ENCODE data around the gene CTBP2. TPM values are rescaled to one million over a fixed set of nuclear protein-coding genes. Genes with fewer than 3 reads are reported as not detected.

Gene CTBP2
- total RNA-seq, 1 experiment from 2014 or later = 212 TPM

DNA sequence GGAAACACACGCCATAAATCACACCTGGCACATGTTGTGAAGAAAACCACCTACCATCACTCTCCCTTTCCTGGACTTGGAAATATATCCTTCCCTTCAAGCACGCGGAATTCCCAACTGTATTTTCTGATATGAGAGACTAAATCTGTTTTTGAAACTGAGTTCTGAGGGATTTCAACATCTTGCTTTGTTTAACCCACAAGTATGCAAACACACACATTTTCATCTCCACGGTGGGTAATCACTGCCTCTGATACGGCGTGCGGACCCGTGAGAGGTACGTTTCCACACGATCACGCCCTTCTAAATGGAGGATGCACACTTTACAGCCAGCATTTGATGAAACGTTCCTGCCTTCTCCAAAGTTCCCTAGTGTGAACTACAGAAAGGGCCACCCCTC, 135.0 kb downstream of the CTBP2 start:
- Histone ChIP-seq H3K79me1 (ENCODE audit: insufficient read depth, low read depth, low read length, poor library complexity, severe bottlenecking) (peaks cover 7% of the 10 kb centered on the region), H3K23ac (ENCODE audit: insufficient read length, low read depth, low read length) (no peak overlapping the region), H2AK5ac (ENCODE audit: insufficient read length, low read length) (no peak overlapping the region), H3K4me2 (ENCODE audit: insufficient read depth, insufficient read length, low read length) (no peak overlapping the region), H3T11ph (ENCODE audit: low read length) (no peak overlapping the region), H3K23me2 (ENCODE audit: insufficient read length, low read depth, low read length, poor library complexity, severe bottlenecking) (no peaks in the 10 kb centered on the region), H2AFZ (ENCODE audit: low read length) (no peak overlapping the region), H2BK120ac (ENCODE audit: low read depth, low read length, poor library complexity, severe bottlenecking) (no peak overlapping the region), H2BK12ac (ENCODE audit: insufficient read length, low read depth, low read length) (no peak overlapping the region), H2BK20ac (ENCODE audit: low read depth, low read length, poor library complexity, severe bottlenecking) (no peak overlapping the region), H2BK5ac (ENCODE audit: insufficient read length, low read length) (no peak overlapping the region), H4K20me1 (ENCODE audit: control insufficient read depth, insufficient read depth, insufficient read length) (no peaks in the 10 kb centered on the region), H3K9me3 (ENCODE audit: control insufficient read depth, low read depth, low read length) (no peaks in the 10 kb centered on the region), H2BK15ac (ENCODE audit: low read depth, low read length) (no peak overlapping the region), H4K5ac (ENCODE audit: insufficient read length, low read depth, low read length) (no peak overlapping the region), H3K9ac (ENCODE audit: extremely low read depth, insufficient read length, low read length) (no peak overlapping the region), H3K4me1 (ENCODE audit: insufficient read depth, low read length) (no peaks in the 10 kb centered on the region; the same call in 1 of the 2 replicates), H3K56ac (ENCODE audit: insufficient read length, low read depth, low read length) (no peak overlapping the region), H3K4ac (ENCODE audit: low read depth, low read length) (no peak overlapping the region), H3K79me2 (ENCODE audit: insufficient read depth, low read length) (peaks cover 46% of the 10 kb centered on the region; the same call in 1 of the 2 replicates), H3K27ac (ENCODE audit: insufficient read length, low read depth, low read length) (no peak overlapping the region), H3K27me3 (ENCODE audit: insufficient read depth, low read length) (no peaks in the 10 kb centered on the region), H3K14ac (ENCODE audit: insufficient read depth, low read length) (no peak overlapping the region), H4K91ac (ENCODE audit: insufficient read length, low read depth, low read length) (no peak overlapping the region), H3K18ac (ENCODE audit: insufficient read length, low read depth, low read length) (no peak overlapping the region), H4K8ac (replicated peaks; ENCODE audit: insufficient read length, low read depth, low read length) (no peak overlapping the region)
- no CpG with 5 or more reads among the region's 12 CpGs for WGBS (ENCODE audit: extremely low coverage, insufficient read length, low lambda C conversion rate)
- no peak overlapping the region; a peak in 1 of 5 replicates for H3K4me3 Mint-ChIP-seq
- H3K27me3 Mint-ChIP-seq (ENCODE audit: low read depth) = peaks cover 4% of the 10 kb centered on the region
- no peak for DNase-seq
- peaks cover 11 to 12% of the 10 kb centered on the region in 2 experiments; a peak in 4 of 5 replicates for H3K9me3 Mint-ChIP-seq
- H3K27ac Mint-ChIP-seq = peak overlapping the region in 2 of 3 experiments; percentile 84 to 92; a peak in 3 of 7 replicates
- H3K4me1 Mint-ChIP-seq = peaks cover 25 to 42% of the 10 kb centered on the region in 2 experiments
- H3K36me3 Mint-ChIP-seq (ENCODE audit: insufficient read depth in 1 of 3, low read depth in 3 of 3) = peaks cover 56 to 78% (median 77%) of the 10 kb centered on the region in 3 experiments
- TF ChIP-seq, protein P1, sequence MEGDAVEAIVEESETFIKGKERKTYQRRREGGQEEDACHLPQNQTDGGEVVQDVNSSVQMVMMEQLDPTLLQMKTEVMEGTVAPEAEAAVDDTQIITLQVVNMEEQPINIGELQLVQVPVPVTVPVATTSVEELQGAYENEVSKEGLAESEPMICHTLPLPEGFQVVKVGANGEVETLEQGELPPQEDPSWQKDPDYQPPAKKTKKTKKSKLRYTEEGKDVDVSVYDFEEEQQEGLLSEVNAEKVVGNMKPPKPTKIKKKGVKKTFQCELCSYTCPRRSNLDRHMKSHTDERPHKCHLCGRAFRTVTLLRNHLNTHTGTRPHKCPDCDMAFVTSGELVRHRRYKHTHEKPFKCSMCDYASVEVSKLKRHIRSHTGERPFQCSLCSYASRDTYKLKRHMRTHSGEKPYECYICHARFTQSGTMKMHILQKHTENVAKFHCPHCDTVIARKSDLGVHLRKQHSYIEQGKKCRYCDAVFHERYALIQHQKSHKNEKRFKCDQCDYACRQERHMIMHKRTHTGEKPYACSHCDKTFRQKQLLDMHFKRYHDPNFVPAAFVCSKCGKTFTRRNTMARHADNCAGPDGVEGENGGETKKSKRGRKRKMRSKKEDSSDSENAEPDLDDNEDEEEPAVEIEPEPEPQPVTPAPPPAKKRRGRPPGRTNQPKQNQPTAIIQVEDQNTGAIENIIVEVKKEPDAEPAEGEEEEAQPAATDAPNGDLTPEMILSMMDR (conservative IDR thresholded peaks at IDR 0.05) = no peak
